Stimulated activated naive CD8-positive, alpha-beta T cell treated with anti-CD3 and anti-CD28 coated beads, Interleukin-15, Interleukin-2, amounts not matched to agents 100 U/mL and 50 U/mL, for 24 hours (primary cell): ENCODE results near the gene IMP4.

Experiments
- ATAC-seq: fragments of 150-1000 bp; cut with Tn5 transposase; one replicate; pipeline ENCODE4 v1.10.0; 2021
- DNase-seq: peaks from one replicate; pipeline ENCODE4 v3.0.0; 2021

IMP4 gene

GRCh38 chr2:130336877-130337734, 5.6 kb upstream of the IMP4 start:
- peak; percentile 43 for DNase-seq
- ATAC-seq: peak; percentile 5

GRCh38 chr2:130337735-130338325, 4.9 kb upstream of the IMP4 start:
- DNase-seq (no peak), ATAC-seq (no peak)

- ATAC-seq: no peak
- DNase-seq: no peak
Observed at GRCh38 chr2:130338793-130339345, 3.8 kb upstream of the IMP4 start.

- DNase-seq: no peak
- no peak for ATAC-seq
Observed at GRCh38 chr2:130339885-130340745, 2.6 kb upstream of the IMP4 start.

- ATAC-seq (no peak), DNase-seq (no peak)
Observed at GRCh38 chr2:130341562-130342019, 1.1 kb upstream of the IMP4 start.

- ATAC-seq (peak; percentile 84), DNase-seq (peak; percentile 82)
Observed at GRCh38 chr2:130342020-130342532, 621 bp upstream of the IMP4 start.

- DNase-seq: no peak
- no peak for ATAC-seq
Observed at GRCh38 chr2:130344578-130344977, 1.9 kb downstream of the IMP4 start.

- DNase-seq: no peak
- ATAC-seq: no peak
Observed at GRCh38 chr2:130345091-130345490, 2.4 kb downstream of the IMP4 start.

GRCh38 chr2:130345611-130346010, 2.9 kb downstream of the IMP4 start:
- ATAC-seq (no peak), DNase-seq (no peak)

- no peak for ATAC-seq
- DNase-seq: no peak
Observed at GRCh38 chr2:130346041-130346740, 3.5 kb downstream of the IMP4 start.

- no peak for DNase-seq
- no peak for ATAC-seq
Observed at GRCh38 chr2:130346741-130347066, 4.0 kb downstream of the IMP4 start.

- ATAC-seq (no peak), DNase-seq (no peak)
Observed at GRCh38 chr2:130347220-130347925, 4.7 kb downstream of the IMP4 start.

GRCh38 chr2:130349174-130349573, 6.5 kb downstream of the IMP4 start:
- ATAC-seq: peak; percentile 54
- no peak for DNase-seq

- DNase-seq (no peak), ATAC-seq (no peak)
Observed at GRCh38 chr2:130351711-130352110, 9.0 kb downstream of the IMP4 start.

- DNase-seq (no peak), ATAC-seq (no peak)
Observed at GRCh38 chr2:130352237-130352636, 9.5 kb downstream of the IMP4 start.

- ATAC-seq (no peak), DNase-seq (no peak)
Observed at GRCh38 chr2:130353291-130354138, 10.8 kb downstream of the IMP4 start.

- no peak for DNase-seq
- no peak for ATAC-seq
Observed at GRCh38 chr2:130354139-130354428, 11.4 kb downstream of the IMP4 start.

- ATAC-seq: peak; percentile 4
Observed at GRCh38 chr2:130355172-130355577, 12.5 kb downstream of the IMP4 start.

GRCh38 chr2:130355578-130356431, 13.1 kb downstream of the IMP4 start, which contains the start of gene PTPN18:
PTPN18 (plus strand) TSS chr2:130356056; CDS start chr2:130356108, 52 bp downstream.
- DNase-seq: peak; percentile 72
- peak; percentile 95 for ATAC-seq

More at GRCh38 chr2:130355172-130355577, 12.5 kb downstream of the IMP4 start:
- no peak for DNase-seq
